Measurements from ENCODE around the gene IRF5.
"Not testable (repeated sequence)": the region's sequence is repeated elsewhere in the genome, so short reads cannot be mapped to it uniquely, and the experiment has no call there.

Gene IRF5

DNA sequence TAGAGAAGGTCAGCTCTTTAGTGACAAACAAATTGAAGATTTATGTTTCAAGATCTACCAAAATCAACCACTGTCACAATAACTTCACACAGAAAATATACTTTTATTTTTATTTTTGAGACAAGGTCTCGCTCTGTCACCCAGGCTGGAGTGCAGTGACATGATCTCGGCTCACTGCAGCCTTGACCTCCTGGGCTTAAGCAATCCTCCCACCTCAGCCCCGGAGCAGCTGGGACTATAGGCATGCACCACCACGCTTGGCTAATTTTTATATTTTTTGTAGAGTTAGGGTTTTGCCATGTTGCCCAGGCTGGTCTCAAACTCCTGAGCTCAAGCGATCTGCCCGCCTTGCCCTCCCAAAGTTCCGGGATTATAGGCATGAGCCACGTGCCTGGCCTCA is 56.8 kb downstream of the IRF5 start:
- H3K36me3 ChIP-seq (ENCODE audit: insufficient read depth, low read length): peaks cover 94% of the 10 kb centered on the region
- not testable (repeated sequence) for H3K27me3 ChIP-seq (ENCODE audit: insufficient read depth, low read length); H3K9me3 ChIP-seq (ENCODE audit: insufficient read depth, low read depth, low read length); H3K27ac ChIP-seq (ENCODE audit: low read depth, low read length); H3K4me1 ChIP-seq (ENCODE audit: insufficient read depth, low read length); H3K4me3 ChIP-seq (ENCODE audit: low read length); H3K9ac ChIP-seq (ENCODE audit: low read depth, low read length)
- 95% methylated on average over 8 of the region's 8 CpGs for whole genome bisulfite sequencing

DNA sequence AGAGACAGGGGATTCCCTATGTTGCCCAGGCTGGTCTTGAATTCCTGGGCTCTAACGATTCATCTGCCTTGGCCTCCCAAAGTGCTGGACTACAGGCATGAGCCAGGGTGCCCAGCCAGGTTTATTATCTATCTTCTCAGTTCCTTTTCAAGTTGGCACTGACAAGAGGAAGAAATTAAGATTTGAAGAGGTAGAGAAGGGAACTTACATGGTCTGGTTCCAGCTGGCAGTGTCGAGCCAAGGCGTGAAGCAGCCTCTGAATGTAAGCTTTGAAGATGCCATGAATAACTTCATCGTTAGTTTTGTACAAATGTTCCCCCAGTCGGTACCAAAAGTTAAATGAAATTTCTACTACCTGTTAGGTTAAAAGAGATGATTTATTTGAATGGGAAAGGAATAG is 59.5 kb downstream of the IRF5 start:
- Histone ChIP-seq H3K27me3 (ENCODE audit: insufficient read depth, low read length) (no peaks in the 10 kb centered on the region), H3K27ac (ENCODE audit: low read depth, low read length) (no peak overlapping the region), H3K9ac (ENCODE audit: low read depth, low read length) (no peak overlapping the region), H3K4me1 (ENCODE audit: insufficient read depth, low read length) (no peaks in the 10 kb centered on the region), H3K4me3 (ENCODE audit: low read length) (no peak overlapping the region), H3K36me3 (ENCODE audit: insufficient read depth, low read length) (peaks cover 92% of the 10 kb centered on the region), H3K9me3 (ENCODE audit: insufficient read depth, low read depth, low read length) (no peaks in the 10 kb centered on the region)
- WGBS: 93% methylated on average over 5 of the region's 5 CpGs
